Mesendoderm (in vitro differentiated cells): ENCODE results near the gene DPP7.
"Not testable (repeated sequence)": the region's sequence is repeated elsewhere in the genome, so short reads cannot be mapped to it uniquely, and the experiment has no call there.

Experiments
- DNase-seq: peaks from one replicate; pipeline ENCODE4 v3.0.0; 2013
- H2AK5ac ChIP-seq: 2 replicates; pipeline ENCODE4 v1.6.1; 2013; ENCODE audit warnings: low read length, inconsistent platforms
- H2BK120ac ChIP-seq: 2 replicates; pipeline ENCODE4 v1.6.1; 2013; ENCODE audit warnings: low read depth, mild to moderate bottlenecking, low read length, moderate library complexity, mixed read lengths
- H2BK15ac ChIP-seq: replicated peaks from 2 replicates; pipeline ENCODE4 v1.6.1; 2013; ENCODE audit warnings: low read depth, mild to moderate bottlenecking, moderate library complexity
- H2BK5ac ChIP-seq: 2 replicates; pipeline ENCODE4 v1.6.1; 2013; ENCODE audit warnings: low read length, inconsistent platforms
- H3K18ac ChIP-seq: 2 replicates; pipeline ENCODE4 v1.6.1; 2013; ENCODE audit warnings: mild to moderate bottlenecking, low read length, mixed read lengths
- H3K23ac ChIP-seq: one replicate; pipeline ENCODE4 v1.6.1; 2013; ENCODE audit warnings: low read length
- H3K27ac ChIP-seq: 2 replicates; pipeline ENCODE4 v1.5.1; 2013; ENCODE audit warnings: low read depth, mild to moderate bottlenecking, inconsistent platforms, low read length, moderate library complexity
- H3K27me3 ChIP-seq: 2 replicates; pipeline ENCODE4 v1.6.1; 2013; ENCODE audit warnings: low read length, control low read depth, mild to moderate bottlenecking, inconsistent platforms; ENCODE audit not compliant: insufficient read depth, poor library complexity
- H3K36me3 ChIP-seq: 2 replicates; pipeline ENCODE4 v1.6.1; 2013; ENCODE audit warnings: low read length, inconsistent platforms; ENCODE audit not compliant: control insufficient read depth, insufficient read depth
- H3K4ac ChIP-seq: one replicate; pipeline ENCODE4 v1.6.1; 2013; ENCODE audit warnings: low read depth, mild to moderate bottlenecking, low read length, moderate library complexity
- H3K4me1 ChIP-seq: 2 replicates; pipeline ENCODE4 v1.6.1; 2013; ENCODE audit warnings: low read depth, low read length, inconsistent platforms; ENCODE audit not compliant: control insufficient read depth
- H3K4me2 ChIP-seq: 2 replicates; pipeline ENCODE4 v1.6.1; 2013; ENCODE audit warnings: low read length
- H3K4me3 ChIP-seq: 2 replicates; pipeline ENCODE4 v1.5.1; 2013; ENCODE audit warnings: mild to moderate bottlenecking, low read length
- H3K56ac ChIP-seq: one replicate; pipeline ENCODE4 v1.6.1; 2013; ENCODE audit warnings: low read length
- H3K79me1 ChIP-seq: 2 replicates; pipeline ENCODE4 v1.6.1; 2013; ENCODE audit warnings: low read length, inconsistent platforms
- H3K79me2 ChIP-seq: 2 replicates; pipeline ENCODE4 v1.6.1; 2013; ENCODE audit warnings: mild to moderate bottlenecking, low read length; ENCODE audit not compliant: control insufficient read depth, insufficient read depth
- H3K9ac ChIP-seq: 2 replicates; pipeline ENCODE4 v1.6.1; 2013; ENCODE audit warnings: low read length, inconsistent platforms
- H4K5ac ChIP-seq: one replicate; pipeline ENCODE4 v1.6.1; 2013; ENCODE audit warnings: low read length
- H4K8ac ChIP-seq: one replicate; pipeline ENCODE4 v1.6.1; 2013; ENCODE audit warnings: low read depth, mild to moderate bottlenecking, control low read depth, low read length, moderate library complexity
- WGBS: extraction: QIAGEN DNeasy Blood & Tissue Kit; methylation state at CpG from one replicate; pipeline ENCODE4 v1.1.7; 2013; ENCODE audit warnings: low lambda C conversion rate, missing lambda C conversion rate; ENCODE audit not compliant: insufficient coverage; ENCODE audit errors: extremely low coverage; 5-methylcytosine and 5-hydroxymethylcytosine counted together

DPP7 gene

GRCh38 chr9:137122796-137123467 lies 8.4 kb upstream of the DPP7 start:
- not testable (repeated sequence) for H3K36me3 ChIP-seq, H3K4me2 ChIP-seq, H3K56ac ChIP-seq, H2BK5ac ChIP-seq, H2BK120ac ChIP-seq, H3K27me3 ChIP-seq, H3K27ac ChIP-seq, H3K79me1 ChIP-seq, H4K8ac ChIP-seq, H3K23ac ChIP-seq, H2BK15ac ChIP-seq, H3K9ac ChIP-seq, H3K4me1 ChIP-seq, H2AK5ac ChIP-seq, H3K4me3 ChIP-seq, H3K18ac ChIP-seq, H4K5ac ChIP-seq, H3K4ac ChIP-seq, H3K79me2 ChIP-seq, DNase-seq
- no CpG with 5 or more reads among the region's 16 CpGs for WGBS

DNA sequence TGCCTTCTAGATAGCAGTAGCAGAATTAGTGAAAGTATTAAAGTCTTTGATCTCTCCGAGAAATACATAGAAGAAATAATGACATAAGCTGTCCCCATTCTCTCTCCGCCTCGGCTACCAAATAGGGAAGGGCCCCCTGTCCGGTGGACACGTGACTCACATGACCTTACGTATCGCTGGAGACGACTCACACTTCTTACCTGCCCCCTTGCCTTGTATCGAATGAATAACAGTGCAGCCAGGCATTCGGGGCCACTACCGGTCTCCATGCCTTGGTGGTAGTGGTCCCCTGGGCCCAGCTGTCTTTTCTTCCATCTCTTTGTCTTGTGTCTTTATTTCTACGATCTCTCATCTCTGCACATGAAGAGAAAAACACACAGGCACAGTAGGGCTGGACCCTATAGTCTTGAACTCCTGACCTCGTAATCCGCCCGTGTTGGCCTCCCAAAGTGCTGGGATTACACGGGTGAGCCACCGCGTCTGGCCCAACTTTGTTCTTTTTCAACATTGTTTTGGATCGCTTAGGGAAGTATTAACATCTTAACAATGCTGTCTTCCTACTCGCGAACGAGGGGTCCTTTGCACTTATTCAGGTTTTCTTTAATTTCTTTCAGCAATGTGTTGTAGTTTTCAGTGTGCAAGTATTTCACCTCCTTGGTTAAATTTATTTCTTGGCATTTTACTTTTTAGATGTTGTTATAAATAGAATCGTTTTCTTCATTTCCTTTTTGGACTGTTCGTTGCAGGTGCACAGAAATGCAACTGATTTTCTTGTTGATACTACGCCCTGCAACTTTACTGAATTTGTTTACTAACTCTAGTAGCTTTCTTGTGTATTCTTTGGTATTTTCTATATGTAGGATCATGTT lies 7.6 kb upstream of the DPP7 start:
- H3K4me2 ChIP-seq, H3K4ac ChIP-seq, H3K23ac ChIP-seq, H3K27ac ChIP-seq, H3K79me2 ChIP-seq, H3K27me3 ChIP-seq, H4K5ac ChIP-seq, H3K36me3 ChIP-seq, H4K8ac ChIP-seq, H2BK5ac ChIP-seq, H3K79me1 ChIP-seq, H2AK5ac ChIP-seq, H3K4me1 ChIP-seq, H2BK120ac ChIP-seq, H2BK15ac ChIP-seq, H3K56ac ChIP-seq, H3K9ac ChIP-seq, DNase-seq, H3K4me3 ChIP-seq, H3K18ac ChIP-seq: not testable (repeated sequence)
- WGBS, result no CpG with 5 or more reads among the region's 25 CpGs

DNA sequence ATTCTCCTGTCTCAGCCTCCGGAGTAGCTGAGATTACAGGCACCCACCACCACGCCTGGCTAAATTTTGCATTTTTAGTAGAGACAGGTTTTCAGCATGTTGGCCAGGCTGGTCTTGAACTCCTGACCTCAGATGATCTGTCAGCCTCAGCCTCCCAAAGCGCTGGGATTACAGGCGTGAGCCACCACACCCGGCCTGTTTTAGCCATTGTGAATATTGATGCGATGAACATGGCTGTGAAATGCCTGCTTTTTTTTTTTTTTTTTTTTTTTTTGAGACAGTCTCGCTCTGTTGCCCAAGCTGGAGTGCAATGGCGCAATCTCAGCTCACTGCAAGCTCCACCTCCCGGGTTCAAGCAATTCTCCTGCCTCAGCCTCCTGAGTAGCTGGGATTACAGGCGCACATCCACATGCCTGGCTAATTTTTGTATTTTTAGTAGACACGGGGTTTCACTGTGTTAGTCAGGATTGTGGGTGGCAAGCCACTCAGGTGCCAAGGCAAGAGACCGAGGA lies 3.6 kb upstream of the DPP7 start:
- not testable (repeated sequence) for H3K56ac ChIP-seq, H3K23ac ChIP-seq, DNase-seq, H3K4ac ChIP-seq, H3K4me1 ChIP-seq, H3K4me2 ChIP-seq, H2BK15ac ChIP-seq, H3K36me3 ChIP-seq, H3K18ac ChIP-seq, H3K79me1 ChIP-seq, H3K27ac ChIP-seq, H3K79me2 ChIP-seq, H2AK5ac ChIP-seq, H4K8ac ChIP-seq, H3K4me3 ChIP-seq, H2BK120ac ChIP-seq, H3K9ac ChIP-seq, H2BK5ac ChIP-seq, H4K5ac ChIP-seq
- H3K27me3 ChIP-seq, result peaks cover 15% of the 10 kb centered on the region
- WGBS, result no CpG with 5 or more reads among the region's 12 CpGs

GRCh38 chr9:137117269-137117731 lies 2.8 kb upstream of the DPP7 start:
- Histone ChIP-seq H3K18ac (no peak overlapping the region), H2BK120ac (no peak overlapping the region), H3K27ac (no peak overlapping the region), H3K36me3 (no peaks in the 10 kb centered on the region), H3K9ac (no peak overlapping the region), H3K79me2 (no peaks in the 10 kb centered on the region), H4K8ac (no peak overlapping the region), H3K4me2 (no peak overlapping the region), H4K5ac (no peak overlapping the region), H3K56ac (no peak overlapping the region), H2BK15ac (no peak overlapping the region), H3K27me3 (peaks cover 15% of the 10 kb centered on the region), H2AK5ac (no peak overlapping the region), H3K4me3 (no peak overlapping the region), H3K4me1 (no peaks in the 10 kb centered on the region), H3K4ac (no peak overlapping the region), H3K23ac (no peak overlapping the region), H3K79me1 (no peaks in the 10 kb centered on the region), H2BK5ac (no peak overlapping the region)
- DNase-seq, result no peak
- WGBS, result no CpG with 5 or more reads among the region's 15 CpGs

DNA sequence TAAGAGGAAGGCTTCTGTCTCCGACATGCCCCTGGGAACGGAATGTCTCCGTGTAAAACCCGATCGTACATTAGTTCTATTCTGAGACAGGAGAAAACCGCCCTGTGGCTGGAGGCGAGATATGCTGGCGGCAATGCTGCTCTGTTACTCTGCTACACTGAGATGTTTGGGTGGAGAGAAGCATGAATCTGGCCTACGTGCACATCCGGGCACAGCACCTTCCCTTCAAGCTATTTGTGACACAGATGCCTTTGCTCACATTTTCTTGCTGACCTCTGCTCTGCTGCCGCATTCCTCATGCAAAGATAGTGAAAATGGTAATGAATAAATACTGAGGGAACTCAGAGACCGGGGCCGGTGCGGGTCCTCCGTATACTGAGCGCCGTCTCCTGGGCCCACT lies 2.2 kb upstream of the DPP7 start:
- Histone ChIP-seq H3K9ac (no peak overlapping the region), H3K79me2 (no peaks in the 10 kb centered on the region), H2BK120ac (no peak overlapping the region), H3K4me2 (no peak overlapping the region), H2BK15ac (no peak overlapping the region), H3K56ac (no peak overlapping the region), H2BK5ac (no peak overlapping the region), H3K4me1 (no peaks in the 10 kb centered on the region), H3K36me3 (no peaks in the 10 kb centered on the region), H4K5ac (no peak overlapping the region), H2AK5ac (no peak overlapping the region), H3K79me1 (no peaks in the 10 kb centered on the region), H3K27me3 (peaks cover 15% of the 10 kb centered on the region), H3K4me3 (no peak overlapping the region), H3K4ac (no peak overlapping the region), H3K18ac (no peak overlapping the region), H3K27ac (no peak overlapping the region), H3K23ac (no peak overlapping the region), H4K8ac (no peak overlapping the region)
- WGBS, result no CpG with 5 or more reads among the region's 17 CpGs
- DNase-seq, result no peak
